Jurkat, Clone E6-1 (cell line): ENCODE measurements around the gene UBN1.
"Not testable (repeated sequence)": the region's sequence is repeated elsewhere in the genome, so short reads cannot be mapped to it uniquely, and the experiment has no call there.

Experiments
- DNase-seq: peaks from one replicate; pipeline ENCODE4 v3.0.0-alpha.2; 2011; ENCODE audit warnings: low read depth, low spot score
- H3K4me3 ChIP-seq: 2 replicates; pipeline ENCODE4 v1.5.1; 2011; ENCODE audit warnings: mild to moderate bottlenecking, low read length, control low read depth, moderate library complexity

Gene UBN1

GRCh38 chr16:4918781-4919251 lies 71.5 kb downstream of the UBN1 start:
- H3K4me3 ChIP-seq: no peak overlapping the region
- no peak for DNase-seq

- H3K4me3 ChIP-seq: no peak overlapping the region
- DNase-seq: no peak
Measured at GRCh38 chr16:4920826-4921225, 73.5 kb downstream of the UBN1 start.

GRCh38 chr16:4922721-4923342 lies 75.6 kb downstream of the UBN1 start:
- DNase-seq: no peak
- H3K4me3 ChIP-seq: no peak overlapping the region

GRCh38 chr16:4923853-4924252 lies 76.6 kb downstream of the UBN1 start:
- no peak overlapping the region for H3K4me3 ChIP-seq
- DNase-seq: no peak

- no peak for DNase-seq
Measured at GRCh38 chr16:4924593-4925292, 77.5 kb downstream of the UBN1 start.

GRCh38 chr16:4925293-4925607 lies 78.0 kb downstream of the UBN1 start:
- no peak for DNase-seq

More at GRCh38 chr16:4924593-4925292, 77.5 kb downstream of the UBN1 start:
- H3K4me3 ChIP-seq: no peak overlapping the region

GRCh38 chr16:4925791-4926190 lies 78.5 kb downstream of the UBN1 start:
- no peak for DNase-seq
- H3K4me3 ChIP-seq: no peak overlapping the region

More at GRCh38 chr16:4925293-4925607, 78.0 kb downstream of the UBN1 start:
- no peak overlapping the region for H3K4me3 ChIP-seq

- H3K4me3 ChIP-seq: no peak overlapping the region
- no peak for DNase-seq
Measured at GRCh38 chr16:4926928-4927327, 79.6 kb downstream of the UBN1 start.

- no peak for DNase-seq
Measured at GRCh38 chr16:4927661-4928060, 80.4 kb downstream of the UBN1 start.

GRCh38 chr16:4928227-4928626 lies 80.9 kb downstream of the UBN1 start:
- no peak overlapping the region for H3K4me3 ChIP-seq
- no peak for DNase-seq

More at GRCh38 chr16:4927661-4928060, 80.4 kb downstream of the UBN1 start:
- H3K4me3 ChIP-seq: no peak overlapping the region

GRCh38 chr16:4929619-4930018 lies 82.3 kb downstream of the UBN1 start:
- not testable (repeated sequence) for H3K4me3 ChIP-seq, DNase-seq

- no peak for DNase-seq
- H3K4me3 ChIP-seq: no peak overlapping the region
Measured at GRCh38 chr16:4931381-4931780, 84.1 kb downstream of the UBN1 start.
